Upper lobe of left lung (tissue), 6 donors: ENCODE results near the gene DLG5. TPM values are rescaled to one million over a fixed set of nuclear protein-coding genes. Genes with fewer than 3 reads are reported as not detected.

Source experiments
- ATAC-seq, 2 donors: fragments of 200-7000 bp; cut with Tn5 transposase; one replicate each; pipeline ENCODE4 v1.9.1; 2022; ENCODE audit warnings: mild to moderate bottlenecking in 2 of 2, moderate library complexity in 2 of 2; ENCODE audit not compliant: low FRiP score in 2 of 2
- DNase-seq, 2 donors: peaks; one replicate each; pipeline ENCODE4 v3.0.0-alpha.2; 2019 to 2020
- H3K27ac ChIP-seq, 4 donors: fragments of 200-600 bp; sonication (generic); one replicate each; pipeline ENCODE4 v1.5.1; 2016 to 2019
- H3K27me3 ChIP-seq, 4 donors: fragments of 200-600 bp; sonication (generic); one replicate each; pipeline ENCODE4 v1.5.1; 2017 to 2019
- H3K36me3 ChIP-seq, 4 donors: fragments of 200-600 bp; sonication (generic); one replicate each; pipeline ENCODE4 v1.5.1; 2016 to 2019
- H3K4me1 ChIP-seq, 4 donors: fragments of 200-600 bp; sonication (generic); one replicate each; pipeline ENCODE4 v1.5.1; 2018 to 2019
- H3K4me3 ChIP-seq, 4 donors: fragments of 200-600 bp; sonication (generic); one replicate each; pipeline ENCODE4 v1.5.1; 2017 to 2019; ENCODE audit warnings: mild to moderate bottlenecking in 2 of 4, moderate library complexity in 1 of 4
- H3K9me3 ChIP-seq, 4 donors: fragments of 200-600 bp; sonication (generic); one replicate each; pipeline ENCODE4 v1.5.1; 2018 to 2019
- CTCF ChIP-seq, 6 experiments: fragments of 450-650 bp in 4 of 6; fragments of 200-600 bp in 2 of 6; sonication (generic) in 2 of 6; IDR thresholded peaks; one replicate each; pipeline ENCODE4 v1.5.1; 2016 to 2019; ENCODE audit warnings: antibody characterized with exemption in 6 of 6
- EP300 ChIP-seq, 4 donors: sonication (generic); formaldehyde crosslinking; IDR thresholded peaks; one replicate each; pipeline ENCODE4 v1.5.1; 2017; ENCODE audit warnings: antibody characterized with exemption in 4 of 4, control low read depth in 2 of 4
- POLR2A ChIP-seq, 4 donors: fragments of 450-650 bp; IDR thresholded peaks; one replicate each; pipeline ENCODE4 v1.5.1; 2016 to 2017; ENCODE audit warnings: antibody characterized with exemption in 4 of 4, mild to moderate bottlenecking in 2 of 4
- POLR2AphosphoS5 ChIP-seq, 2 donors: sonication (generic); formaldehyde crosslinking; IDR thresholded peaks; one replicate each; pipeline ENCODE4 v1.5.1; 2017; ENCODE audit warnings: antibody characterized with exemption in 2 of 2
- WGBS, 2 donors: methylation state at CpG; one replicate each; pipeline ENCODE4 v1.1.5; 2017 to 2018; 5-methylcytosine and 5-hydroxymethylcytosine counted together
- total RNA-seq, 6 donors: library from RNA; depleted of rRNA in 4 of 6; stranded (reverse); fragments of >200 nt in 4 of 6; gene quantifications; one replicate each; pipeline versions ENCODE4 v1.1.0 to v1.2.1, GENCODE V29; 2016 to 2021
- donor health status: DM: no; HTN: no; CAD: no; lungs with moderate emphysema.
- donor health status: DM: no; HTN: yes; CAD: no; lungs with severe emphysema.

DLG5 gene
- total RNA-seq, 6 donors from 2014 or later: 14.6 to 51.3 (median 23.4) TPM

GRCh38 chr10:77794256-77795142 is 132.1 kb downstream of the DLG5 start:
- H3K9me3 ChIP-seq: no peaks in the 10 kb centered on the region
- H3K4me3 ChIP-seq: no peak overlapping the region
- no peak for ATAC-seq
- DNase-seq: no peak
- no peaks in the 10 kb centered on the region for H3K27me3 ChIP-seq
- peaks cover 2 to 91% (median 68%) of the 10 kb centered on the region in 4 donors for H3K36me3 ChIP-seq
- no peaks in the 10 kb centered on the region for H3K4me1 ChIP-seq
- no peak overlapping the region for H3K27ac ChIP-seq
- 96 to 99% methylated on average over 10 to 23 of the region's 23 CpGs for WGBS, 2 donors
- TF ChIP-seq POLR2A (IDR thresholded peaks at IDR 0.05) (no peak), CTCF (IDR thresholded peaks at IDR 0.05) (no peak), EP300 (IDR thresholded peaks at IDR 0.05) (no peak), POLR2AphosphoS5 (IDR thresholded peaks at IDR 0.05) (no peak)

- ATAC-seq (no peak), DNase-seq (no peak)
- peaks cover 2 to 86% (median 66%) of the 10 kb centered on the region in 4 donors for H3K36me3 ChIP-seq
- TF ChIP-seq POLR2A (IDR thresholded peaks at IDR 0.05) (no peak), CTCF (IDR thresholded peaks at IDR 0.05) (no peak), POLR2AphosphoS5 (IDR thresholded peaks at IDR 0.05) (no peak), EP300 (IDR thresholded peaks at IDR 0.05) (no peak)
- no peaks in the 10 kb centered on the region for H3K4me1 ChIP-seq
- H3K27me3 ChIP-seq: no peaks in the 10 kb centered on the region
- H3K27ac ChIP-seq: no peak overlapping the region
- no peak overlapping the region for H3K4me3 ChIP-seq
- 88% methylated on average over 7 of the region's 7 CpGs for WGBS, 2 donors
- H3K9me3 ChIP-seq: no peaks in the 10 kb centered on the region
Measured at GRCh38 chr10:77793831-77794230, 132.7 kb downstream of the DLG5 start.

GRCh38 chr10:77792155-77792554 is 134.4 kb downstream of the DLG5 start:
- ATAC-seq: no peak
- Histone ChIP-seq H3K27ac (no peak overlapping the region), H3K36me3 (peaks cover 2 to 73% (median 59%) of the 10 kb centered on the region in 4 donors)

GRCh38 chr10:77791506-77791905 is 135.0 kb downstream of the DLG5 start:
- H3K4me1 ChIP-seq: no peaks in the 10 kb centered on the region
- no peaks in the 10 kb centered on the region for H3K27me3 ChIP-seq
- H3K4me3 ChIP-seq: no peak overlapping the region
- no peak for TF ChIP-seq EP300 (IDR thresholded peaks at IDR 0.05)
- TF ChIP-seq CTCF (IDR thresholded peaks at IDR 0.05): no peak
- TF ChIP-seq POLR2A (IDR thresholded peaks at IDR 0.05): no peak
- no peak for TF ChIP-seq POLR2AphosphoS5 (IDR thresholded peaks at IDR 0.05)
- peaks cover 2 to 66% (median 56%) of the 10 kb centered on the region in 4 donors for H3K36me3 ChIP-seq
- no peak for ATAC-seq
- no peaks in the 10 kb centered on the region for H3K9me3 ChIP-seq
- DNase-seq: no peak
- no peak overlapping the region for H3K27ac ChIP-seq
- 86 to 94% methylated on average over 6 to 7 of the region's 7 CpGs for WGBS, 2 donors

More at GRCh38 chr10:77792155-77792554, 134.4 kb downstream of the DLG5 start:
- DNase-seq: no peak
- Histone ChIP-seq H3K4me1 (no peaks in the 10 kb centered on the region), H3K27me3 (no peaks in the 10 kb centered on the region), H3K4me3 (no peak overlapping the region), H3K9me3 (no peaks in the 10 kb centered on the region)
- TF ChIP-seq POLR2A (IDR thresholded peaks at IDR 0.05) (no peak), POLR2AphosphoS5 (IDR thresholded peaks at IDR 0.05) (no peak)
- 87 to 94% methylated on average over 11 to 12 of the region's 12 CpGs for WGBS, 2 donors

GRCh38 chr10:77789861-77790260 is 136.7 kb downstream of the DLG5 start:
- no peak overlapping the region for H3K4me3 ChIP-seq
- no peaks in the 10 kb centered on the region for H3K4me1 ChIP-seq
- TF ChIP-seq POLR2A (IDR thresholded peaks at IDR 0.05): no peak
- no peak for TF ChIP-seq EP300 (IDR thresholded peaks at IDR 0.05)
- no peak for TF ChIP-seq POLR2AphosphoS5 (IDR thresholded peaks at IDR 0.05)
- TF ChIP-seq CTCF (IDR thresholded peaks at IDR 0.05): no peak
- H3K27ac ChIP-seq: no peak overlapping the region
- DNase-seq (no peak), ATAC-seq (no peak)
- 92 to 100% methylated on average over 5 to 7 of the region's 7 CpGs for WGBS, 2 donors
- no peaks in the 10 kb centered on the region for H3K27me3 ChIP-seq
- no peaks in the 10 kb centered on the region for H3K9me3 ChIP-seq
- H3K36me3 ChIP-seq: peaks cover 2 to 51% (median 41%) of the 10 kb centered on the region in 4 donors
